OCI-LY7 (cell line): ENCODE results near the gene KIAA1549.

Experiments used
- EZH2phosphoT487 ChIP-seq: fragments of 200-600 bp; sonication (generic); IDR thresholded peaks from 2 replicates; pipeline ENCODE4 v1.6.1; 2018; ENCODE audit warnings: low read depth, borderline replicate concordance, mild to moderate bottlenecking, mixed run types, antibody characterized with exemption, low read length, moderate library complexity, mixed read lengths
- TF ChIP-seq, protein P1 (sequence below): fragments of 200-600 bp; sonication (generic); conservative IDR thresholded peaks from 2 replicates; pipeline ENCODE4 v1.5.1; 2014; ENCODE audit warnings: mild to moderate bottlenecking, antibody characterized with exemption, low read length, moderate library complexity, mixed read lengths

DNA sequence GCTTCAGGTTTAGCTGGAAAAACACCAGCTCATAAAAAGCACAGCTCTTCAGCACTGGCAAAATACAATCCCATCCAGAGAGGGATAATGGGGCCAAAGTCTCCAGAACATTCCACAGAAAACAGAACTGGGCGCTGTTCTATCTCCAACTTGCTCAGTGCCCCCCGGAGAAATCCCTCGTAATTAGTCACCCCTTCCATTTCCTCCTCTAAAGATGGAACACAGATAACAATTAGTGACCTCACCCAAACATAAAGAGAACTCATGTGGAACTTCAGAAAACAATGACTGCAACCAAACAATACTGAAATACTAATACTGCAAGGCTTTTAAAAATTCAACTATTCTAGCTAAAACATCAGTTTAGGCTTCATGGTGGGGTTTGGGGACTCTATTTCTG lies 46.3 kb downstream of the KIAA1549 start:
- TF ChIP-seq, protein P1, sequence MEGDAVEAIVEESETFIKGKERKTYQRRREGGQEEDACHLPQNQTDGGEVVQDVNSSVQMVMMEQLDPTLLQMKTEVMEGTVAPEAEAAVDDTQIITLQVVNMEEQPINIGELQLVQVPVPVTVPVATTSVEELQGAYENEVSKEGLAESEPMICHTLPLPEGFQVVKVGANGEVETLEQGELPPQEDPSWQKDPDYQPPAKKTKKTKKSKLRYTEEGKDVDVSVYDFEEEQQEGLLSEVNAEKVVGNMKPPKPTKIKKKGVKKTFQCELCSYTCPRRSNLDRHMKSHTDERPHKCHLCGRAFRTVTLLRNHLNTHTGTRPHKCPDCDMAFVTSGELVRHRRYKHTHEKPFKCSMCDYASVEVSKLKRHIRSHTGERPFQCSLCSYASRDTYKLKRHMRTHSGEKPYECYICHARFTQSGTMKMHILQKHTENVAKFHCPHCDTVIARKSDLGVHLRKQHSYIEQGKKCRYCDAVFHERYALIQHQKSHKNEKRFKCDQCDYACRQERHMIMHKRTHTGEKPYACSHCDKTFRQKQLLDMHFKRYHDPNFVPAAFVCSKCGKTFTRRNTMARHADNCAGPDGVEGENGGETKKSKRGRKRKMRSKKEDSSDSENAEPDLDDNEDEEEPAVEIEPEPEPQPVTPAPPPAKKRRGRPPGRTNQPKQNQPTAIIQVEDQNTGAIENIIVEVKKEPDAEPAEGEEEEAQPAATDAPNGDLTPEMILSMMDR = no peak
- TF ChIP-seq EZH2phosphoT487 = no peak
